T-helper 9 cell (primary cell): Measurements from ENCODE around the gene NHLRC1.

Source experiments
- DNase-seq: peaks from one replicate; pipeline ENCODE4 v3.0.0-alpha.2; 2020

Gene NHLRC1

DNA sequence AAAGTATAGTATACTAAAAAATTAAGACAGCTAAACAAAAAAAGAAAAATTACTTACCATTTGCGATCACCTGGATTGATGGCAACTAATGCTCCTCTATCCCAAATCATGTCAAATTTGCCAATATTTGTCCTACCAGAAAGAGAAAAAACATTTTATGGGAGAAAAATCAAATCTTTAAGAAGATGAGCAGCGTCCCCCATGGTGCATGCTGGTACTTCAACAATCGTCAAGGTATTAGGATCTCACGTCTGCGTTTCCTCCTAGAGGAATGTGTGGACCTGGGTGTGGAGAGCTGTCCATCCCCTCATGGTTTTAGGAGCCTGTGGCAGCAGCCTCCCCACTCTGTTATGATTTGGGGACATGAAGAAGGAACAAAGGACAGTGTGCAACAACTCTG is 16.4 kb upstream of the NHLRC1 start:
- no peak for DNase-seq

DNA sequence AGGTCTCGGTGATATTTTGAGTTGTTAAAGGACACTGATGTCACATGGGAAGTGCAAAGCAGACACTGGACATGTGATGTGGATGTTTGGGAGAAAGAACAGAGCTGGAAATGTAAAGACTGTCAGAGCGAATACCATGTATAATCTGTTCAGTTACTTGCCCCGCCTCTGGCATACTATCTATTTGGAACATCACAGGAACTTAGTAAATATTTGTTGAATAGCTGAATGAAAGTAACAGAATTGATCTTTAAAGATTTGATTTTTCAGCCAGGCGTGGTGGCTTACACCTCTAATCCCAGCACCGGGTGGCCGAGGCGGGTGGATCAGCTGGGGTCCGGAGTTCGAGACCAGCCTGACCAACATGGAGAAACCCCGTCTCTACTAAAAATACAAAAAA is 13.8 kb upstream of the NHLRC1 start:
- no peak for DNase-seq

DNA sequence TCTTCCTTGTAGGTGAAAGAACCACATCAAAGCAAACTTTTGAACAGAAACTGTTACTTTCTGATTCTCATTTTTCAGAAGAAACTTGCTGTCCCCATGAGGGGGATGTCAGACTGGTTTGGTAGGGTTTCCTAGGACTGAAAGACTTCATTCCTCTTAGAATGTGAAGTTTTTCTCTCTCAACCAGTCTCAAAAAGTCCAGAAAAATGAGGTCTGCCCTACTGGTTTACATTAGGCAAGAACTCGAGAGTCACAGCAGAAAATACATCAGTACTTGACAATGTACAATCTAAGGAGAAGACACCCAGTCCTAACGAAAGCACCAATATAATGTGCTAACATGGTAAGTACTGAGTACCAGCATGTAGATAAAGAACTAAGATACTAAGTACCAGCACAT is 12.7 kb upstream of the NHLRC1 start:
- DNase-seq: no peak

DNA sequence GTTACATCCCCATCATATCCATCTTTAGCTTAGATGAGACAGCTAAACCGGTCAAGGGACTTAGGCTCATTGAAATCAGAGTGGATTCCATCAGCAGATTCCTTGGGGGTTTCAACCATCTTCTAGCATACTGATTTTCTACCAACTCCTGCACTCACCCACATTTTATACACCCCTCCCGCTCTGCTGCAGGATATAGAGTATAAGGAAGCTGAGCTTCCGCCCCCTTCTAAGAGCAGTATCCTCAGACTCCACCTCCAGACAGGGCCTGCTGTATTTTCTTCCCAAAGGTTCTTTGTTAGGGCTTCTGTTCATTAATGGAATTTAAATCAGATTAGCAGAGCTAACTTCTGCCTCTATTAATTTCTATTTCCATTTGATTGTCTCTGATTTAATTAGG is 9.9 kb upstream of the NHLRC1 start:
- DNase-seq: no peak

DNA sequence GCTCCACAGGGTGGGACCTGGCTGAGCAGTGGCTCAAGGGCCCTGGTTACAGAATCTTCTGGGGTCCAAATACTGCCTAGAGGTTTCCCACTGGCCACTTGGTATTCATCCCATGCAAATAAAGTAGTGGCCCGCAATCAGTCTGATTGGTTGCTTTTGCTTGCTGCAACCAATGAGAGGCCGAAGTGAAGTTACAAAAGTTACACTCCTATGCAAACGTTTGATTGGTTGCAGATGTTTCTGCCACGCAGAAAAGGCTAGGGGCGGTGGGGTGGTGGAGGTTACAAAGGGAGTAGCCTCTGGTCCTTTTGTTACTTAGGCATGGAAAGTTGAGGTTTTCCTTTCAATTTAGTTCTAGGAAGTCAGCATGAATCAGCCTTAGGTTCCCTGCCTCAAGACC is 3.6 kb upstream of the NHLRC1 start:
- DNase-seq: no peak

DNA sequence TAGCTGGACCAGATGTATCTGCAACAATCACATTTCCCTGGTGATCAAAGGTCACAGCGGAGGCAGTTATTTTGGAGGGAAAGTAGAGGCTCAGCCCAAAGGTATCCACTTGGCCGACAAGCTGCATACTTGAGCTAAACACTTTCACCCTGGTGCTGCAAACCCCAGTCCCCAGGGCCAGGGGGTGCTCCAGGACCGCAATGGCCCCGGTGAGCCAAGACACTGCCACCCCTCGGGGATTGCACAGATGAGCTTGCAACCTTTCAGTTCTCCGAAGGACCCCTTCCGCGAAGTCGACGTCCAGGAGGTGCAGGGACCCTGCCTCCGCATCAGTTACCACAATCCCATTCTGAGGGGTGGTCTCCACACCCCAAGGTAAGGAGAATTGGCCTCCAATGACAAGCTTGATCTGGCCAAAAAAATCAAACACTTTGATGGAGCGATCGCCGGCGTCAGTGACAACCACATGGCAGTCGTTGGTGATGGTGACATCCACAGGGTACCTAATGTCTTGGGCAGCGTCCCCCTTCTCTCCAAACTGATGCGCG is 823 bp downstream of the NHLRC1 start:
- DNase-seq: no peak

DNA sequence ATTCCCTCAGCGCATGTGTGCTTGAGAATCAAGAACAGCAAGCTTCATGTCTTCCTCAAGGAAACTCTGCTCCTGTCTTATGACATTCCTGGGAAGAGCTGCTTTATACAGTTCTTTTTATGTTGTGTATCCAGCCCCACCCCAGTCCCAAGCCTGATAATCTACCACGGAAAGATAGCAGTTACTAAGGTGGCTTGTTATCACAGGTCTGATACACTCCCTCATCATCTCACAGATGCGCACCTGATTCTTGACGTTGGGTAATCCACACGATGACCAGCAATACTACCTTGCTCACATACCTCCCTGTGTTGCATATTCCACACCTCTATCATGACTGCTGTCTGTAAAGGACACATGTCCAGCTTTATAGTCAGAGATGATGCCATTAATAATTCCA is 3.2 kb downstream of the NHLRC1 start:
- DNase-seq: no peak

DNA sequence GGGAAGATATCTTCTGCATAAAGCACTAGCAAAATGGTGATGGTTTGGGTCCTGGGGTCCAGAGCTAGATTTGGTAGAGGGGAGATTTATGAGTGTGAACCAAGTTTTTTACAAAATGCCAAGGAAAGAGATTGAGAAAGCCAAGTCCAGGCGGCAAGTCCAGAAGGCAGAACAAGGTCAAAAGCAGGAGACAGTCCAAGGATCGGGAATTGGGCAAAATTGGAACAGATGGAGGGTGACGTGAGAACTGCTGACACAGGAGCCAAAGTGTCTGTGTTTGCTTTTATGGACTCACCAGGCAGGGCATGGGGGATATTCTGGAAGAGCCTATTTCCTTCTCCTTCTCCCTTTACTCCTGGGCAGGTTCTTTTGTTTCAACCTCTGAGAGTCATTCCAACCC is 4.1 kb downstream of the NHLRC1 start:
- DNase-seq: no peak

DNA sequence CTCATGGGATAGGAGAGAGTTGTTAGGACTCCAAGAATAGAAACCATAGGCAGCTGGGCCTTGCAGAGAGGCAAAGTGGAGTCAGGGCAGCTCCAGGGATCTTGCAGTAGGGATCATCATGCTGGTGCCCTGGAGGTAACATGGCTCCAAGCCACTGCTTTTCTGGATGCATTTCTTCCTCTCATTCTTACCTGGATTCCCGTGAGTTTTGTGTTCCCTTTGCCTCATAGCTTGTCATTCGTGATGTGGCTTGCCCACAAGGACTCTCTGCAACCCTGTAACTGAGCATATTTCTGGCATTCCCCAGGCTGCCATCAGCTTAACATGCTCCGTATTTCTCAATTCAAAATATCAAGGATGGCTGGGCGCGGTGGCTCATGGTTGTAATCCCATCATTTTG is 5.3 kb downstream of the NHLRC1 start:
- no peak for DNase-seq

DNA sequence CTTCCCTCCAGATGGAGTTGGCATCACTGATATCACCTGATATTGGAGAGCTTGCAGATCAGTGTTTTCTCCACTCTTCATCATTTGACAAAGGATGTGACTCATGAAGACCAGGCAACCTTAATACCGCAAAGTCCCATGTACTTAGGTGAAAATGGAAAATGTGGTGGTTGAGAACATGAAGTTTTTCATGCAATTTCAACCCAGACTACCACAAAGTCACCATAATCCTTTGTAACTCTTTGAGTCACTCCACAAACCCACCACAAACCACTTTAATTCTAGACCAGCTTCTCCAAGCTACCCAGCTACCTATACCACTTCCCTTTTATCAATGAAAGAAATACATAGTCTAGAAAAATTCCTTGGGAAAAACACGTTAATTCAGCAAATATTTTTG is 7.1 kb downstream of the NHLRC1 start:
- no peak for DNase-seq

DNA sequence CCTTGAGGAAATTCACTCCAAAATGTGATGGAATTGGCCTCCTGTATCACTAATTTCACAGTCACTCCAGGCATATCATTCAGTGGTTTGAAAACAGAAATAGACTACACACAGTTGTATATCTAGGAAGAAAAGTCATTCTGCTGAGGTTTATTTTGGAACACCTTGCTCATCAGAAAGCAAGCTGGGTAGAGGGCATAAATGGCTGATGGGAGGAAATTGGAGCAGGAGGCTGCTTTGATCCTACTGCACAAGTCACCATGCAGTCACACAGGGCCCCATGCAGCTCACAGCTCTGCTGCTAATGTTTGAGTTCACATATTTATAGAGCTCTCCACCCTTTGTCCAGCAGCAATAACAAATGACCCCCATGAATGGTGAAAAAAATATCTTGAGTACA is 12.3 kb downstream of the NHLRC1 start:
- no peak for DNase-seq

DNA sequence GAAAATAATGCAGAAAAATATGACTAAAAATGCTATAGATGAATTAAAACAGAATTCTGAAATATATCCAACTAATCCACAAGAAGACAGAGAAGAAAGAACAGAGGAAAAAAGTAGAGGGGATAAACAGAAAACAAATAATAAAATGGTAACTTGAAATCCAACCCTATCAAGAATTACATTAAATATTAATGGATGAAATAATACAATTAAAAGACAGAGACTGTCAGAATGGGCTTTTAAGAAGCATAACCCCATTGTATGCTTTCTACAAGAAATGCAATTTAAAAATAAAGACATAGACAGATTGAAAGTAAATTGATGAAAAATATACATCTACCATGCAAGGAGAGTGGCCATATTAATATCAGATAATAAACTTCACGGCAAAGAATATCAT is 15.4 kb downstream of the NHLRC1 start:
- DNase-seq: no peak

DNA sequence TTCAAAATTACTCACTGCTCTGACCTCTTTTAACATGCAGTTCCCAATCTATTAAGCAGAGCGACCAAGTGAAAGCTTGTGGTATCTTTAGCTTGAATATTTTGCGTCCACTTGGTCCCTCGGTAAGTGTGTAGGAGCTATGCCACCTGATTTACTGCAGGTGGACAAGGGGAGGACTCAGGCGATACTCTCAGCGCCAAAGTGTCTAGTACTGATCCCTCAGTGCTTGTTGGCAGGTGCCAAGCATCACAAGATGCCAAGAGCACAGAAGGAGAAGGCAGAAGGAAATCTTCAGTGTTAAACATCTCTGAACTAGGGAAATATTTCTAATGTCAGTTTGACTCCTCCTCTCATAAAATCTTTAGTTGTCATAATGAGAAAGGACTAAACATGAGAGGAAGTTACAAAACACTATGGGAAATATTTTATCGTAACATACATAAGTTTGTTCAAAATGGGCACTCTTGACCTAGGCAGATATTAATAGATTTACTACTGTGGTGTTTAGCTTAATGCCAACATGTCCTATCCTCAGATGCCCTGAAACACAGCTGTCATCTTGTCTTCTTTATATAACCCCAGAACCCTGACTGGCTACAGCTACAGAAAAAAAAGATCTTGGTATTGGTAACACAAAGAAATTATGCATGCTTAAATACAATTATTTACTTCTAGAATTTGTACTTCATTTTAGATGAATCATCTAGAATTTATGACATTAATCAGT is 19.5 kb downstream of the NHLRC1 start:
- DNase-seq: no peak

DNA sequence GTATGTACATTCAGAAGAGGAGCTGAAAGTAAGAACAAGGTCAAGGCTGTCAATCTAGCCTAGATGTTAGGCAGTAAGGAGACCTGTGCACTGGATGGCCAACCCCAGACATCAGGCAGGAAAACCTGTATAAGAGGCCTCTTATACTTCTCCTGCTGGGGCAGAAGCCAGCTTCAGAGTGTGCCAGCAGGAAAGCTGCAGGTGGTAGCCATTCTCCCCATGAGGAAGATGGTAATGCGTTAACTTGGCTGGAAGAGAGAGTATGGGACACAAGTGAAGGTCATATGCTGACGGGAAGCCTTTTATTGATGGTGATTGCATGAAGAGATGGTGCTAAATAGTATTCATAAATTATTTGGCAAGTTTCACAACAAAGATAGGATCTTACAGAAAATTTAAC is 20.6 kb downstream of the NHLRC1 start:
- DNase-seq: no peak

DNA sequence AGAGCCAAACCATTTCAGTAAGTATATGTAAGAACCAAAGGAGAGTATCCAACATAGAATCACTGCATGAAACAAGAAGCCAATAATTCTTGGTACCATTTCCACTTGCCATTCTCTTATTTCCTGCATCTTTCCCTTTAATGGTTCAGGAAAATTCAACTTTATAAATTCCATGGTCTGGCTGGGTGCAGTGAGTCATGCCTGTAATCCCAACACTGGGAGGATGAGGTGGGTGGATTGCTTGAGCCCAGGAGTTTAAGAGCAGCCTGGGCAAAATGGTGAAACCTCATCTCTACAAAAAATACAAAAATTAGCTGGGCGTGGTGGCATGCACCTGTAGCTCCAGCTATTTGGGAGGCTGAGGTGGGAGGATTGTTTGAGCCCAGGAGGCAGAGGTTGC is 21.2 kb downstream of the NHLRC1 start:
- no peak for DNase-seq

DNA sequence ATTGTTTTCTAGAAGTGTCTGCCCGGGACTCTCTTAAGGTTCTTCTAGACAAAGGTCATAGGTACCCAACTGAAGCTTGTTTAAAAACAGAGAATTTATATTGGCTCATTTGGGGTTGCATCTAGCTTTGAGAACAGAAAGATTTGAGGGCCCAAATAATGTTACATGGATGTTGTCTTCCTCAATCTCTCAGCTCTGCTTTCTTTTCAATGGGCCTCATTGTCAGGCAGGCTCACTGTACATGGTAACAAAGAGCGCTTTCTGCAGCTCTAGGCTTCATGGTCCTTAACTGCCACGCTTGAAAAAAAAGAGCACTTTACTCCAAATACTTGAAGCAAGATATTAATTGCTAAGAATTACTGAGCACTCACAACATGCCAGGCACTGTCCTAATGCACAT is 22.2 kb downstream of the NHLRC1 start:
- no peak for DNase-seq

DNA sequence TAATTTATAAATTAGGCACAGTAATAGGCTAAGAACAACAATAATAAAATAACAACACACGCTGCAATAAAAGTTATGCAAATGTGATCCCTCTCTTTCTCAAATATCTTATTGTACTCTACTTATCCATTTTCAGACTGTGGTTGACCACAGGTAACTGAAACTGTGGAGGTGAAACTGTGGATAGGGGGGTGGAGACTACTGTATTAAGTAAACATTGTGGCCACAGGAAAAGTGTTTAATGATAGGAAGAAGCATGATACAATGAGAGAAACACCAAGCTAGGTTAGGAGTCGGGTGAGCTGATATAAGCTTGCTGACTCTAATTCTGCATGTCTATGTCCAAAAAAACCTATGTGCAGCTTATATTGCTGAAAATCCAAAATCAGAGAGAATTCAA is 23.0 kb downstream of the NHLRC1 start:
- DNase-seq: no peak

DNA sequence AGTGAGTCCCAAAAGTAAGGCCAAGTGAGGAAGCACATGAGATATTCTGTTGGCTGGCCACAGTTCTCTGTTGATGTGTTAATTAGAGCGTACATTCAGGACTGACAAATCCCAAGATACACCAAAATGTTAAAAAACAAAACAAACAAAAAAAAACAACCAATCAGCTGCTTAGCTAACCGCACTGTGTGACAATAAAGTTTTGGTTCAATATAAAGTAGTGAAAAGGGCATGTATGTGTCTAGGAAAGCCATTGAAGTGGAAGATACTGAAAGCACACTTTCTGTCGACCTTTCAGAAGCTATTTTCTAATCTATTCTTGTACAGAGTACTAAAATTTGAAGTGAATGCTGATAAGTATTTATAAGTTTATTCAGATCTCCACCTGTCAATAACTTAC is 26.1 kb downstream of the NHLRC1 start:
- DNase-seq: no peak

DNA sequence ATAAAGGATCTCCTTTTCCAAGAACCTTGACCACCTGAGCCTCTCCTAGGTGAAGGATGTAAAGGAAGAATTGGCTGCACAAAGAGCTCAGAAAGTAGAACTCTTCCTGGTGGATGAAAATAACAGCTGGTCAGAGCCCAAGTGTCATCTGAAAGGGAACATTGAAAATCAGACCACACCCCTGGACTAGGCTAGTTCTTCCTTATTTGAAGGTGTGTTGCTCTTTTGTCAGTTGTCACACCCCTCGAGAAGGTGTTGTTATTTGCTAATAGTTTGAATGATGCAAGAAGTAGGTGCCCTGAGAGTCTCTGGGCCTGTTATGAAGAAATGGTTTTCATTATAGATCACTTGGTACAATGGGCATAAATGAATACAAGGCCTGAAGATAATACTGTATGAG is 31.1 kb downstream of the NHLRC1 start:
- DNase-seq: no peak

DNA sequence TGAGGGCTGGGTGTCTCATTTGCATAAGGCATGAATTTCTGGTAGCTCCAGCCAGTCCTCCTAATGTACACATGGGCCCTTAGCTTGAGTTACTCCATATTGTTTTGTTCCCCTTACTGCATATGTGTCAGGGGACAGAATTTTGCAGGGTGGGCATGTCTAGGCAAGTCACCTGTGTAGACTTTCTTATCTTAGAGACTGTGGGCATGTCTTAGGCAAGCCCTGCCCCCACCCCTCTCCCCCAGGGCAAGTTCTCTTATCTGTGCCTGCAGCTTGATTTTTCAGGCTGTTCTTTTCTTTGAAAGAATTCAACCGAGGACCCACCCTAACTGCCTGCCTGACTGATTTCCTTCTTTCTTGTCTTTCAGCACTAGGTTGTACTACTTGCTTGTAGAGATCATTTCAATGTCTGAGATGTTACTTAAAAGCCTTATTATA is 32.1 kb downstream of the NHLRC1 start:
- no peak for DNase-seq

DNA sequence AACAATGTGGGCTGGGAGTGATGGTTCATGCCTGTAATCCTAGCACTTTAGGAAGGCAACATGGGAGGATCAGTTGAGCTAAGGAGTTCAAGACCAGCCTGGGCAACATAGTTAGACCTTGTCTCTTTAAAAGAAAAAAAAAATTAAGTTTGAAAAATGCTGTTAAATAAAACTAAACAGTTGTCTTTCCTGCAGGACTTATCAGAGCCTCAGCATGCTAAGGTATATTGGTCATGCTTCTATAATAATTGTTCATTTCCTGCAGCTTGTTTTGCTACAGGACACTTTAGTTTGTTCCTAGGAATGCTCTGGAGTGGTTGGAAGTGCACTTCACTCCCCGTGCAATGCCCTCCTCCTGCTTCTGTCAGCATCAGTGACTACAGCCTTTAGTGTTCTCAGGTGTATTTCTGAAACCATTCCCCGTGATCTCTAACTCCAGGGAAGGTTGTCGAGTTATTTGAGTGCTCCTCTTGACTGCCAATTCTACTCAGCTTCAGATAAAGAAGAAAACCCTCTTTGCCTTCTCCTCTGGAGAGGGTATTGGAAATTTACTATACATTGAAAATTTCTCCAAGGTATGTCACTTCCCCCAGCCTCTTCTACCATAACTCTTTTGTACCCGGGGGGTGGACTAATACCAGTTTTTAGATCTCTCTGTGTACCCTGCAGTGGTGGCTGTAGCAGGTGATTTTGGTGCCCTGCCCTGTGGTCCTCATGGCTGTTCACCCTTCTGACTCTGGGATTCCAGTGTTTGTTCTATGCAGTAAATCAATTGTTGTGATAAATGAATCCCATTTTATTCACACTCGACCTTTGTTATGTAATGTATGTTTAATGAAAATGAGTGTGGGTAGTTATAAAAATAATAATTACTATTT is 33.8 kb downstream of the NHLRC1 start:
- DNase-seq: no peak

DNA sequence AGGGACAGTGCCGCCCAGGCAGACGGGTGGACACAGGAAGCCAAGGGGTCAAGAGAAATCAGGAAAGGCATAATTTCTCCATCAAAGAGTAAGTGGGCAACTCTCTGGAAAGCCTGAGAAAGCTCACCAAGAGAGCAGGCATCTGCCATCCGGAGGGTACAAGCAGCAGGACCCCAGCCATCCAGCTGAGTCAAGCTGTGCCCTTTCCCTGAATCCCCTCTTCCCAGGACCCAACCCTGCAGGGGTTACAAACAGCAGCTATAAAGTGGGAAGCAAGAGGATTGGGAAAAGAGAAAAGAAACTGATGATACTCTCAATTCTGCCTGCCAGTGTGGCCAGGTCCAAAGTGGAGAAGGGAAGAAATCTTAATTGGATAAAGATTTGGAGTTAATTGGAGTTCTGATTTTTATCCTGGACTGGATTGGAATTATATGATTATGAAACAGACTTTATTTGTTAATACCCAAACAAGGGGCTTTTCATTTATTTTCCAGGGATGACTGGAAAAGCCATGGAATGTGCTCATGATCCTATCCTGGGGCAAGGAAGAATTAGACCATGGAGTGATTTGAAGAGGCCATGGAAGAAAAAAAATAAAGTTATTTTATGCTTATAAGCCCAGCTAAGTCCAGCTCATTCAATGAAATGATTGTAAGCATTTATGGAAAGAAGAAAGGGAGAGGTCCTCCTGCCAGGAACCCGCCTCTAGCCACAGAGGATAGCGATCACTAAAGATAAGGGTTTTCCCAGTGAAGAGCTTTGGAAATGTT is 34.9 kb downstream of the NHLRC1 start:
- DNase-seq: no peak

DNA sequence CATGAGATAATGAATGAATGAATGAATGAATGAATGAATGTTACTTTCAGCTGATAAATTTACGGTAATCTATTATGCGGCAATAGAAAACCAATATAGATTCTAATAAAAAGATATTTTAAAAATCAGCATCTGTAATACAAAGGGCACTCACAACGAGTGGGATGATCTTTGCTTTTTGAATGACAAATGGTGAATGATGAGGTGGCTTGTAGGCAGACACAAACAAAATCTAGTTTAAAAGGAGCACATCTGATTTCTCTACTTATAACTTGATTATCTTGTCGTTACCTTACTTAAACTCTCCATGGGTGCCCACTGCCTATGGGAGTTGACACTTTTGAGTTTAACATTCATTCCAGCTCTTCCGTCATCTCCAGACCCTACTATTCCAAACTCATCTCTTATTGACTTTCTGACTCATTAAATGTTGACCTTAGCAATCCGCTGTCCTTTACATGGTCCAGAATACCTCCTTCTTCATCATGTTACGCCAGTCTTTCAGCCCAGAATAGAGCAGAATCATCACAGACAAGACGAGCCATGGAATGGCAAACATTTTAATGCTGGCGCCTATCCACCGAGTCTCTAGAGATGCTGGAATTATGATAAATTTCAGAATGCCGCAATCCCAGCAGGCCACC is 41.3 kb downstream of the NHLRC1 start:
- DNase-seq: no peak
